ENCODE measurements around the gene OSBPL1A.
"Not testable (repeated sequence)": the region's sequence is repeated elsewhere in the genome, so short reads cannot be mapped to it uniquely, and the experiment has no call there.

Gene OSBPL1A

DNA sequence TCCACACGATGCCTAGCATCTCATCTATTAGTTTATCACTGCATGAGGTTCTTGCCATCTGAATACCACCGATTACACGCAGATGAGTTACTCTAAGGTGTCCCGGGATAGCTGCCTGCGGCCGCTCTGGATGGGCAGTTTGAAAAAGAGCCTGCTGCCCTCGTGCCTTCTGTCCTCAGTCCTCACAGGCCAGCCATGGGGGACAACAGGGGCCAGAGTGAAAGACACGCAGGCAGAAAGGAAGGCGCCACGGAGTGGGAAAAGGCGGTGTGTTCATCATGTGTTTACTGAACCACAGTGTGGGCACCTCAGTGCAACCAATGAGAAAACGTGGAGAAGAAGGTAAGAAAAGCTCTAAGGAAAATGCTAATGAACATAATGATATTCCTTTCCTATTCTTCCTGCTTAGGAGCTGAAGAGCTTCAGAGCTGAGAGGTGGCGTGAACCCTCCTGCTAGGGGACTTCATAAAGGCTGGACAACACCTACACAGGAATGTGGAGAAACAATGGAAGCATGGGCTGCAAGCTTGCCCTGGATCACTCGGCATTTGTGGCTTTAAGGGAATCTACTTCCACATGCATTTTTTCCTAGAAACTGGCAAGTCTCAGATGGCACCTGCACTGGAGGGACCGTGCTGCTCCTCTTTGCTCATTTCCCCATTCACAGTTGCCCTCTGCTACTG is 207.8 kb downstream of the OSBPL1A start:
- in situ Hi-C loops (cut with HindIII; ENCODE audit: low sequenced_read_pairs), result no loop called here

DNA sequence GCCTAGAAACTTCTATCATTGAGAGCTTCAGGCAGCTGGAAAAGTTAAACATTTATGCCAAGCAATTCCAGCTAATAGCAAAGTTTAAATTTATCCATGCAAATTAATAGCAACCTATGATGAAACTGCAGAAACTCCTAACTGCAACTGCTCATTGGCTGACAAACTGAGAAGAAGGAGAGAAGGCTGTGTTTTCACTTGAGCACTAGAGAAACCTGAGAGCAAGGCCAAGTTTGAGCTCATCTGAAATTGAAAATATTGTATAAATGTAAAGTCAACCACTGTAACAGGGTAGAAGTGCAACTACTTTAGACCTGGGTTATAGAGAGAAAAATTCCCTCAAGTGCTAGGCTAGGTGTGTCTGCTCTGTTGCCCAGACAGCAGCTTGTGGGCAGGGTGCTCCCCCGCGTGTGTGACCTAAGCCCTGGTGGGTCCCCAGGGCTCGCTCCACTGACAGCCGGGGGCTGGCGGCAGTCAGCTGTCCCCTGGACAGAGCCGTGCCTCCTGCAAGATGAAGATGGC is 208.6 kb downstream of the OSBPL1A start:
- in situ Hi-C loops (cut with HindIII; ENCODE audit: low sequenced_read_pairs), result no loop called here

DNA sequence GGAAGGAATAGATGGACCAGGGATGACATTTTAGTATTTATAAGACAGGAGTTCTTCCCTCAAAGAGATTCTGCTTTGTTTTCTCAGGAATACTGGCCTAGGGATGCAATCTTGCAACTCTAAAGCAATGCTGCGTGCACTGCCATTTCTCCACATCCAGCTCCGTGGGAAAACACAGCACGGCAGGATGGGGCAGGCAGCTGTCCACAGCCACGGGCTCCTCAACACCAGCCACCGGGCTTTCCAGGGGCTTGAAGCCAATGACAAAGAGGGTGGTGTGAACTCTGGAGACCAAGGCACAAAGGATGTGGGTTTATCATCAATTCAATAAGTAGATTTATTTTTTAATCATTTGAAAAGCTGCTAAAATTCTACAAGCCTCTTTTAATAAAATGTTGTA is 209.5 kb downstream of the OSBPL1A start:
- in situ Hi-C loops (cut with HindIII; ENCODE audit: low sequenced_read_pairs), result no loop called here

DNA sequence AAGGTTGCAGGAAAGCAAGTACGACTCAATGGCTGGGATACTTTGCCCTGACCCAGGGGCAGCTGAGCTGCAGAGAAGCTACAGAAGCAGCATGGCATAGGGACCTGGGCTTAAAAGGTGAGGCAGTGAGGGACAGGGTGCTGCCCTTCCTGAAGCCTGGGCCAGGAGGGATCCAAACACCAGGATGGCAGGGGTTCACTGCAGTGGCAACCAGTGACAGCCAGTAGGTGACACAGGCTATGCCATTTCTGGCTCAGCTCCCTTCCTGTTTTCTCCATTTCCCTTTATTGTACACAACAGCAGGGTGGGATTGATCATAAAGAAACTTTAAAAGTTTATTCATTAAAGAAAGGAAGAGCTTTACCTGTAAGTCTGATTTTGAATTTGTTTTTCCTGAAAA is 209.9 kb downstream of the OSBPL1A start:
- in situ Hi-C loops (cut with HindIII; ENCODE audit: low sequenced_read_pairs), result no loop called here

DNA sequence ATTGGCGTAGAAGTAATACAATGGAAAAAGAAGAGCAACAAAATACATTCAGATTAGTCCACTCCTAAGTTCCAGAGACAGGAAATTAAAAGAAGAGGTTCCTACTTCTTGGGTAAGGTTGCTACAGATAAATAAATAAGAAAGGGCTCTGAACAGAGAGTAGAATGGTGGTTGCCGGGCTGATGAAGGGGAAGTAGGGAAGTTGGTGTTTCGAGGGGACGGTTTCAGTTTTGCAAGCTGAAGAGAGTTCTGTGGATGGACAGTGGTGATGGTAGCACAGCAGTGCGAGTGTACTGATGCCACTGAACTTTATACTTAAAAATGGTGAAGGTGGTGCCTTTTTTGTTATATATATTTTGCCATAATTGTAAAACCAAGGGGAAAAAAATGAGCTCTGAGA is 210.6 kb downstream of the OSBPL1A start:
- in situ Hi-C loops (cut with HindIII; ENCODE audit: low sequenced_read_pairs), result no loop called here

DNA sequence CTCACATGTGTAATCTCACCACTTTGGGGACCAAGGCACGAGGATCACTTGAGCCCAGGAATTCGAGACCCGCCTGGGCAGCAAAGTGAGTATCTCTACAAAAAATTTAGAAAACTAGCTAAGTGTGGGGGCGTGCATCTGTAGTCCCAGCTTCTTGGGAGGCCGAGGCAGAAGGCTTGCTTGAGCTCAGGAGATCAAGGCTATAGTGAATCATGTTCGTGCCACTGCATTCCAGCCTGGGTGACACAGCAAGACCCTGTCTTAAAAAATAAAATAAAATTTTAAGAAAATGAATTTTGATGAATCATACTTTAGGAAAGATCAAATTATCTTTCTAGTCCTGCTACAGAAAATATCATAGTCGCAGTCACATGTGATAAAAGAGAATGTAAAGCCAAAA is 211.8 kb downstream of the OSBPL1A start:
- in situ Hi-C loops (cut with HindIII; ENCODE audit: low sequenced_read_pairs), result no loop called here

DNA sequence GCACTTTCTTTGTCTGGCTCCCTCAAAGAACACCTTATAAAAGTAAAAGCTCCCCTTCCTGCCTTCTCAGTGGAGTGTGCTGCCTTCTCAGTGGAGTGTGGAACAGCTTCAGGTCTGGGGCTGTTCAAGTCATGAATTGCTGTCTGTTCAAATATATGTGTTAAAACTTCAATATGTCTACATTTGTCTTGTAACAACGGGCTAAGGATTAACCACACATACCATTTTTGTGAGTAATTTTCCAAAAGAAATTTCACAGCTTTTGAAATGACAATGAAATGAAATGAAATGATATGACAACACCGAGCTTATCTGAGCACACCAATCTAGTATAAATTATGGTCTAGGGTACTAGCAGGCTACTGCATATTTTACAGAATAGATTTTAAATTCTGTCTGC is 215.8 kb downstream of the OSBPL1A start:
- in situ Hi-C loops (cut with HindIII; ENCODE audit: low sequenced_read_pairs), result no loop called here

DNA sequence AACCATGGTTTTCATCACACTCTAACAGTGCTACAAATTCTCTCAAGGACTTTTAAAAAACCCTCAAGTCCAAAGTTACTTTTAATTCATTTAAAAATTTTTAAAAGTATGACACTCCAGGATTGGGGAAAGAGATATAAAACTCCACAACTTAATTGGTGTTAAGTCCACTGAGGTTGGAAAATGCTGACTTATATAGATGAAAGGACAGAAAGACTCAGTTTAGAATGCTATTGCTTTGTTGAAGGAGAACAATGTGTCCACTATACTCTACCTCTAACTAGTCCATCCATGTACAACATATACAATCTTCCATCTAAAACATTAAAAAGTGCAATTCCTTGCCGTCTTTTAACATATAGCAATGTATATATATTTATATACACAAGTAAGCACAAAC is 217.6 kb downstream of the OSBPL1A start:
- in situ Hi-C loops (cut with HindIII; ENCODE audit: low sequenced_read_pairs), result no loop called here

DNA sequence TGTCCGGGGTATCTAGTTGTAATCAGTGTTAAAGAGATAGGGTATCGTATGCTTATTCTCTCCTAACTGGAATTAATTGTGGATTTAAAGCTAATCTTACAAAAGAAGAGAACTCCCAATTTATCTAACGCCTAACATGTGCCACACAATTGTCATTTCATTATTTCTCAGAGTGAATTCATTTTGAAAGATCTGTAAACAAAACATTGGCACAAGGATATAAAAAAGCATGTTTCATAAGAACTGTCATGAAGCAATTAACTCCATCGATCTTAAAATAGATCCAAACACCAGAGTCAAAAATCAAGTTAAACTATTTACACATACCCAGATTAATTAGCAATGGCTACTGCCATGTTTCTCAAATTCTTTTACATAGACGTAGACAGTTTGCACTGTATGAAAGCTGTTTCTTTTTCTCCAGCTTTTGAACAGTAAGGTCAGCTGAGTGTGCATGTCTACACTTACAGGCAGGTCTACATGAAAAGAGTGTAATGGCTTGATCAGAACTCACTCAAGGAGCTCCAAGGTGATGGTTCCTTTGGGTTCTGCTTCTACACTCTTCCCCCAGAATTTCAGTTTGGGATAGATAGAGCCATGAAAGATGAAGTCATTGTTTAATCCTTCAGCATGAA is 220.0 kb downstream of the OSBPL1A start:
- in situ Hi-C loops (cut with HindIII; ENCODE audit: low sequenced_read_pairs), result no loop called here

DNA sequence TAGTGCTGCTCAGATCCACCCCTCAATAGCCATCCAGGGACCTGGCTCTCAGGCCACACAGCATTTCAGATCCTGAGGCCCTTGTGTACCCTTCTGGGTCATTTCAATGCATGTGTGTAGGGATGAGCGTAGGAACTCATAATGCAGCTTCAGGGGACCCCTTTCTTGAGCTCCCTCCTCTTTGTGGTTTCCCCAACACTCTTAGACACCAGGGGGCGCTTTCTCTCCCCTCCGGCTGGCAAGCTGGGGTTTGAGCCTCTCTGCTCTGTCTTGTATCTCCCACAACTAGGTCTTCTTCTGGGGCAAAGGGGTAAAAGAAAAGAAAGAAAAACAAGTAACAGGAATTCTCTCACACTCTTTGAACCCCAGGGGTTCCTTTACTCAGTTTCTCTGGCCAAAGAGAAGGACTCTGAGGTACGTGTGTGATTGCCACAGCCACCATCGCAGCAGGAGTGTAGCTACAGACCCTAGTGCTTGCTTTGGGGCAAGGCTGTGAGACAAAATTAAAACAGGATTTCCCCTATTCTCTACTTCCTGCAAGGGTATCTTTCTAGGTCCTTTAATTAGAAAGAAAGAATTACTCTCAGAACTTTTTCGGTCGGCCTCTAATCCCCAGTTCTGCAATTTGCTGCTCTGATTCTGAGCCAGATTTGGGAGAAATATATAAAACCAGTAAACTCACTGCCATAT is 220.8 kb downstream of the OSBPL1A start:
- in situ Hi-C loops (cut with HindIII; ENCODE audit: low sequenced_read_pairs), result no loop called here

DNA sequence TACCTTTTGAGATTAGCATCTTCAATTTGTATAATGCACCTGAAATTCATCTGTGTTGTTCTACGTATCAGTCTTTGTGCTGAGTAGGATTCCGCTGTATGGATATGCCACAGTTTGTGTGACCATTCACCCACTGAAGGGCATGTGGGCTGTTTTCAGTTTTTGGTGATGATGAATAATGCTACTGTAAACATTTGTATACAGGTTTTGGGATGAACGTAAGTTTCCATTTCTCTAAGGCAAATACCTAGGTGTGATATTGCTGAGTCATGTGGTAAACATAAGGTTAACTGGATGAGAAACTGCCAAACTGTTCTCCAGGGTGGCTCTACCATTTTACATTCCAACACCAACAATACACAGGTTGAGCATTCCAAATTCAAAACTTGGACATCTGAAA is 223.6 kb downstream of the OSBPL1A start:
- in situ Hi-C loops (cut with HindIII; ENCODE audit: low sequenced_read_pairs), result no loop called here

DNA sequence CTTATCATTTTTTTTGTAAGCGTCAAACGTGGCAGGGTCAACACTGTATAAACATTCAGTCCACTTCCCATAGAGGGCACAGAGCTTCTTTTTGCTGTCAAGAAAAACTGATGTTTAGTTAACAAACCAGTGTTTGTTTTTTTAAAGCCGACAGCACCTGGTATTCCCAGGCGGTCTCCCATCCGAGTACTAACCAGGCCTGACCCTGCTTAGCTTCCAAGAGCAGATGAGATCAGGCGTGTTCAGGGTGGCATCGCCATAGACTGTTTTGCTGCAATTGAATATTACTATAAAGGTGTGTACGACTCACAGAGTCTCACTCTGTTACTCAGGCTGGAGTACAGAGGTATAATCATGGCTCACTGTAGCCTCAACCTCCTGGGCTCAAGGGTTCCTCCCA is 227.3 kb downstream of the OSBPL1A start:
- in situ Hi-C loops (cut with HindIII; ENCODE audit: low sequenced_read_pairs), result no loop called here

DNA sequence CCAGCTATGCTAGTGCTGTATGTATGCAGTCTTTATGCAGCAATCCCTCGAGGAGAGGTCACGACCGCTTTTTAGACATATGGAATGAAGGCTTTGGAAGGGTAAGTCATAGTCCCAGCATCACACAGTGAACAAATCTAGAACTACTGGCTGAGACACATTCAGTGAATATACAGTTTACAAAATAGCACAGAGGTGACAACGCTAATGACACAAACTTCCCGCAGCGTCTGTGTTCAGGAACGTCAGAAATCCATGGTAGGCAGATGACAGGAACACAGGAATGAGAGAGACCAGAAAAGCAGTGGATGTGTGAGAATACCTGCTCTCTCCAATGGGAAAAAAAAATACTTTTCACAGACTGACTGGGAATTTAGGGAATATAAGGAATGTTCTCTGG is 229.1 kb downstream of the OSBPL1A start:
- in situ Hi-C loops (cut with HindIII; ENCODE audit: low sequenced_read_pairs), result no loop called here

DNA sequence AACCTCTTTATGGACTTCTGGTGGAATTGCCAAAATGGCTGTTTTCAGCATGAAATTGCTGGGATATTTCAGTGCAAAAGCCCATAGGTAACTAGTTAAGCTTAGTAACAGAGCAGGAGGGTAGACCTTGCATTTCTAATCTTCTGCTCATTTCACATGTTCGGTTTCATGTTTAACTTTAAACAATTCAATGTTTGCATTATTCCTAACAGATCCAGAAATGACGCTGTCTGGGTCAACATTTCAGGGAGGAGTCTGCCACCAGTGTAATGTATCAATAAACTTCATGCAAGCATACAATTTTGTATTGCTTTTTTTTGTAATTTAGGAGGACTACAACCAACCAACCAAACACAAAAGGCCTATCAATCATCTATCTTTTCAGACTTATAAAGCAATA is 236.3 kb downstream of the OSBPL1A start:
- in situ Hi-C loops (cut with HindIII; ENCODE audit: low sequenced_read_pairs), result no loop called here

DNA sequence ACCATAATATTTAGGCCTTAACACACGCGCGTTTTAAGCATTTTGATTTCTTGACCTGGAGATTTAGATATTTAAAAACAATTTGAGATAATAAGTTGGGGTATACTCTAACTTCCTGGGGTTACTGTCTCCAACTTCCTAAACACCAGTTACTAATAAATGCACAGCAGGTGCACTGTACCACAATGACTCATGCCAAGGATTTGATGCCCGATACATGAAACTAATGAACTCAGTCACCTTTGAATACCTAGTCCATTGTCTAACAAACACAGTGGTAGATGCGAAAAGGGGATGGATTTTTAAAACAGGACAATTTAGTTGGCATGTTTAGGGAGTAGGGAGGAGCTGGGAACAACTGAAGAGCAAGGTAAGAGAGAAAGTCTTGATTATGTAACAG is 237.5 kb downstream of the OSBPL1A start:
- in situ Hi-C loops (cut with HindIII; ENCODE audit: low sequenced_read_pairs), result no loop called here

DNA sequence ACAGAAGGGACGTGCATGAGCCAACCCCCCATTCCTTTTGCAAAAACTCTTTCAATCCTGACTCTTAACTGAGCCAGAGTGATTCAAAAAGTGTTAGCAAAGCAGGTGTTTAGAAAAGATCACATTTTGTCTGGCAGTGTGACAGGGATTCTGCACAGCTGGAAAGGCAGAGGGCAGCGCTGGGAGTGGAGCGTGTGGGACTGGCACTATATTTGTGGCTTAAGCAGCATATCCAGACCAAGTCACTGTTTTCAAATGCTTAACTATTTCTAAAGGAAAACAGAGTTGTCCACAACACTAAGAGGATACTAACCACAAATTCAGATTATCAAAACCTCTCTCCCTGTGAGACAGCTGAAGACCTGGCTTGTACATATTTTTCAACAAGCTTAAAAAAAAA is 239.8 kb downstream of the OSBPL1A start:
- in situ Hi-C loops (cut with HindIII; ENCODE audit: low sequenced_read_pairs), result no loop called here

DNA sequence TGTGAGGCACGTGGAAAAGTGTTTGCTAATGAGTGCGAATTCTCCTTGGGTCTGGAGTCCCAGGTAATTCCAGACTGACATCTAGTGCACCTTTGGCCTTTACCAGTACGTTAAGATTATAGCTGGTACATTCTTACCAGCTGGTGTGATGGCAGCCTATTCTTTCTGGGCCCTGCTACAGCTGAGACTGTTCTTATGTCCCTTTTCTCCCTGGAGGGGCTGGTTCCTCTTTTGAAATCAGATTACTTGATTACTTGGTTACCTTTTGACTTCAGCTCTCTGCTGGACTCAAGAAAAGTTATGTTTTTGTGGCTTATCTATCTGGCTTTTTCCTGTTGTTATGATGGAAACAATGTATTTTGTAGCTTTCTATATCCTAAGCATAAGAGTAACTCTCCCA is 244.2 kb downstream of the OSBPL1A start:
- in situ Hi-C loops (cut with HindIII; ENCODE audit: low sequenced_read_pairs), result no loop called here

DNA sequence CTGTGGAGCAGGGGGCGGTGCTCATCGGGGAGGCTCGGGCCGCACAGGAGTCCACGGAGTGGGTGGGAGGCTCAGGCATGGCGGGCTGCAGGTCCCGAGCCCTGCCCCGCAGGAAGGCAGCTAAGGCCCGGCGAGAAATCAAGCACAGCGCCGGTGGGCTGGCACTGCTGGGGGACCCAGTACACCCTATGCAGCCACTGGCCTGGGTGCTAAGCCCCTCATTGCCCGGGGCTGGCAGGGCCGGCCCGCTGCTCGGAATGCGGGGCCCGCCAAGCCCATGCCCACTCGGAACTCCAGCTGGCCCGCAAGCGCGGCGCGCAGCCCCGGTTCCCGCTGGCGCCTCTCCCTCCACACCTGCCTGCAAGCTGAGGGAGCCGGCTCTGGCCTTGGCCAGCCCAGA is 248.0 kb downstream of the OSBPL1A start:
- in situ Hi-C loops (cut with HindIII; ENCODE audit: low sequenced_read_pairs), result not testable (repeated sequence)

DNA sequence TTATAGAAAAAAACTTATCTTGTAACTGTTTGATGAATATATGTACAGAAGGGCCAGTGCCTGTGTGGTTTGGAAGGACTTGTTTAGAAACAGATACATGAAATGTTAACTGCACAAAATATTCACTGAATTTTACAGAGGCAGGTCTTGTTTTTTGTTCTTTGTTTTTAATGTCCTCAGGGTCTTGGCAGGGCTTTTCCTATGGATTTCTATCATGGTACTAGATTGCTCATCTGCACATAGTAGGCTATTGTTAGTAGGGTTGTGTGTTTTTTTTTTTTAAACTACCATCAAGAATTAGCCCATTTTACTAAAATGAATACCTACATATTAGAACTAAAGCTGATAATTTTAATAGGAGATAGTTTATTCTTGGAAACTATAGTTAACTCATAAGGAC is 255.2 kb downstream of the OSBPL1A start:
- in situ Hi-C loops (cut with HindIII; ENCODE audit: low sequenced_read_pairs), result no loop called here

DNA sequence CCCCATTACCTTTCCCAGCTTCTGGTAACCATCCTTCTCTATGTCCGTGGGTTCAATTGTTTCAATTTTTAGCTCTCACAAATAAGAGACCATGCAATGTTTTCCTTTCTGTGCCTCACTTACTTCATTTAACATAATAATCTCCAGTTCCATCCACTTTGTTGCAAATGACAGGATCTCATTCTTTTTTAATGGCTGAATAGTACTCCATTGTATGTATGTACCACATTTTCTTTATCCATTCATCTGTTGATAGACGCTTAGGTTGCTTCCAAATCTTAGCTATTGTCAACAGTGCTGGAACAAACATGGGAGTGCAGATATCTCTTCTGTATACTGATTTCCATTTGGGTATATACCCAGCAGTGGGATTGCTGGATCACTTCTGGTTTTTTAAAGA is 256.9 kb downstream of the OSBPL1A start:
- in situ Hi-C loops (cut with HindIII; ENCODE audit: low sequenced_read_pairs), result no loop called here

DNA sequence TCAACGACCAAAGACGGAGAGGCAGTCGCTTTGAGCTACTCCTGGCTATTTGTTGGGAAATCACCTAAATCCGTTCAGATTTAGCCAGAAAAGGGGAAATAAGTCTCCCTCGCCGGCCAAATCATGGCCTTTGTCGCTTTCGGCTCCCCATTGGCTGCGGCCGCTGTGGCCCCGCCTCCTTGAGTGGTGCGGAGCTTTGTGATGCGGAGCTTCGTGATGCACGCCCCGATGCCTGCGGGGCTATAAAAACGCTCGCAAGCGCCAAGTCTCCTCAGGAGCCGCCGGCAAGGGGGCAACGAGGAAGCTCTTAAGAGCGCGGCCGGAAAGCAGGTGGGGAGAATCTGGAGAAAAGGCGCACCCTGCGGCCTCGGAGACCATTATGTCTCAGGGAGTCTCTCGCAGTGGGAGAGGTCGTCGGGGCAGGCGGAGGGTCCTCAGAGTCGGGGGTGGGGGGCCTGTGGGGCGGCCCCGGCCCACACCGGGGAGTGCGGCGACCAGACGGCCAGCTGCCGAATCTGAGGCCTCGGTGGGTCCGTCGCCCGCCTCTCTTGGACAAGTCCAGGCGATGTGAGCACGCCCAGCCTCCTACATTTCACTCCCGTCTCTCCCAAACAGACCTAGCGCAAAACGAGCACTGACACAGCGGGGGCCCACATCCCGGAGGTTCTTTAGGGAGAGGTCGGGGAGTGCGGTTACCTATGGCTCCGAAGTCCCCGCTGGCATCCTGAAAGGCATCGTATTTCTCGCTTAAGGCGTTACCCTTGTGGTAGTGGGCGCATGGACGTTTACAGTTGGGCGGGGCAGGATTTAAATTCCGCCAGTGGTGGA is 258.6 kb downstream of the OSBPL1A start, which contains the start of gene CABYR:
Gene CABYR (plus strand): TSS at position 274 of the 828 bp plus-strand sequence. CDS start 4,053 bp downstream, outside the sequence.
- in situ Hi-C loops (cut with HindIII; ENCODE audit: low sequenced_read_pairs), result no loop called here
